OCI-LY3 (cell line): ENCODE measurements around the gene PLA2G4D.

Experiments
- EZH2phosphoT487 ChIP-seq: fragments of 200-600 bp; shearing (Covaris generic); IDR thresholded peaks from 2 replicates; pipeline ENCODE4 v1.6.1; 2018; ENCODE audit warnings: antibody characterized with exemption, mixed run types, low read depth
- TF ChIP-seq, protein P1 (sequence below): fragments of 200-600, 300-600 bp; sonication (generic); IDR thresholded peaks from 2 replicates; pipeline ENCODE4 v1.5.1; 2014; ENCODE audit warnings: antibody characterized with exemption, low read length, low read depth

DNA sequence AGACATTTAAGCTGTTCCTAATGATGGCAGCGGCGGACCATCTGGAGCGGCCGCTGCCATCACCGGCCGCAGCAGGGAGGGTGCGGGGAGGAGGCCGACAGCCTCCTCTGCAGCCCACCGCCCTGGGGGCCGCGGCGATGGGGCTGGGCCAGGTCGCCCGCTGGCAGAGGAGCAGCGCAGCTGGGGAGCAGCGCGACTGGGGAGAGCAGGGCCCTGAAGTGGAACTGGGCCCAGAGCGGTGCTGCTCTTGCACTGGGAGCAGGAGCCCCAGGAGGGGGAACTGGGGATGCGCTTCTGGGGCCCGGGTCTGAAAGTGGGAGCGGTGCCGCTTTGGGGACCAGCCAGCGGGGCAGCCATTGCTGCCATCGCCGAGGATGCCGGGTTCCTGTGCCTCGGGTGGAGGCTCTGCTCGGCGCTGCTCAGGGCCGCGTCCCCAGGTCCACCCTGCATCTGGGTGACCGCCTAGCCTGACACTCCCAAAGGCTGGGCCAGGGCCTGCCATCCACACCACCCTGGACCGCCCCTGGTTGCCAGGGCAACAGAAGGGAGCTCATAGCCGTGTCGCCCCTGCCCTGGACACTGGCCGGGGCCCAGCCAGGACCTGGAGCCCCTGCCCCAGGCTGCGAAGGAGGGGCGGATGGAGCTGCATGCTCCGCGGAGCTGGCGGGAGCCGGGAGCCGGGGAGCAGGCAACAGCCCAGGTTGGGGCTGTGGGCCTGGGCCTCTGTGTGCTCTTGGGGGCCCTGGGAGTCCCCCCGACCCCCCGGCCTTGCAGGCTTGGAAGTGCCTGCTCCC, 58.1 kb downstream of the PLA2G4D start:
- TF ChIP-seq, protein P1, sequence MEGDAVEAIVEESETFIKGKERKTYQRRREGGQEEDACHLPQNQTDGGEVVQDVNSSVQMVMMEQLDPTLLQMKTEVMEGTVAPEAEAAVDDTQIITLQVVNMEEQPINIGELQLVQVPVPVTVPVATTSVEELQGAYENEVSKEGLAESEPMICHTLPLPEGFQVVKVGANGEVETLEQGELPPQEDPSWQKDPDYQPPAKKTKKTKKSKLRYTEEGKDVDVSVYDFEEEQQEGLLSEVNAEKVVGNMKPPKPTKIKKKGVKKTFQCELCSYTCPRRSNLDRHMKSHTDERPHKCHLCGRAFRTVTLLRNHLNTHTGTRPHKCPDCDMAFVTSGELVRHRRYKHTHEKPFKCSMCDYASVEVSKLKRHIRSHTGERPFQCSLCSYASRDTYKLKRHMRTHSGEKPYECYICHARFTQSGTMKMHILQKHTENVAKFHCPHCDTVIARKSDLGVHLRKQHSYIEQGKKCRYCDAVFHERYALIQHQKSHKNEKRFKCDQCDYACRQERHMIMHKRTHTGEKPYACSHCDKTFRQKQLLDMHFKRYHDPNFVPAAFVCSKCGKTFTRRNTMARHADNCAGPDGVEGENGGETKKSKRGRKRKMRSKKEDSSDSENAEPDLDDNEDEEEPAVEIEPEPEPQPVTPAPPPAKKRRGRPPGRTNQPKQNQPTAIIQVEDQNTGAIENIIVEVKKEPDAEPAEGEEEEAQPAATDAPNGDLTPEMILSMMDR = no peak
- TF ChIP-seq EZH2phosphoT487 = no peak
